ENCODE data around the gene KIF2B.
"Not testable (repeated sequence)": the region's sequence is repeated elsewhere in the genome, so short reads cannot be mapped to it uniquely, and the experiment has no call there.

The KIF2B gene

GRCh38 chr17:53818929-53819328 lies 3.8 kb upstream of the KIF2B start:
- DNase-seq (ENCODE audit: low read depth, low spot score), result no peak
- ChIA-PET POLR2A (no interaction called here), CTCF (no interaction called here)
- TF ChIP-seq CTCF (IDR thresholded peaks at IDR 0.05; ENCODE audit: insufficient read depth, low read length, missing control alignments), result no peak
- no peak overlapping the region for H3K4me3 ChIP-seq (ENCODE audit: low read depth, low read length)

- POLR2A ChIA-PET, result no interaction called here
- no peak overlapping the region for H3K4me3 ChIP-seq (ENCODE audit: low read depth, low read length)
- CTCF ChIA-PET, result no interaction called here
- TF ChIP-seq CTCF (IDR thresholded peaks at IDR 0.05; ENCODE audit: insufficient read depth, low read length, missing control alignments), result no peak
- no peak for DNase-seq (ENCODE audit: low read depth, low spot score)
These were observed 2.8 kb upstream of the KIF2B start for GRCh38 chr17:53819956-53820355.

DNA sequence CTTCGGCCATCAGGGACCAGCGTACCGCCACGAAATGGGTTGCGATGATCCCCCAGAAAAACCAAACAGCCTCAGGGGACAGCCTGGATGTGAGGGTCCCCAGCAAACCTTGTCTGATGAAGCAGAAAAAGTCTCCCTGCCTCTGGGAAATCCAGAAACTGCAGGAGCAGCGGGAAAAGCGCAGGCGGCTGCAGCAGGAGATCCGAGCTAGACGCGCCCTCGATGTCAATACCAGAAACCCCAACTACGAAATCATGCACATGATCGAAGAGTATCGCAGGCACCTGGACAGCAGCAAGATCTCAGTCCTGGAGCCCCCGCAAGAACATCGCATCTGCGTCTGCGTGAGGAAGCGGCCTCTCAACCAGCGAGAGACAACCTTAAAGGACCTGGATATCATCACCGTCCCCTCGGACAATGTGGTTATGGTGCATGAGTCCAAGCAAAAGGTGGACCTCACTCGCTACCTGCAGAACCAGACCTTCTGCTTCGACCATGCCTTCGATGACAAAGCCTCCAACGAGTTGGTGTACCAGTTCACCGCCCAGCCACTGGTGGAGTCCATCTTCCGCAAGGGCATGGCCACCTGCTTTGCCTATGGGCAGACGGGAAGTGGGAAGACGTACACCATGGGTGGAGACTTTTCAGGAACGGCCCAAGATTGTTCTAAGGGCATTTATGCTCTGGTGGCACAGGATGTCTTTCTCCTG lies 769 bp downstream of the KIF2B start:
- no peak for DNase-seq (ENCODE audit: low read depth, low spot score)
- TF ChIP-seq CTCF (IDR thresholded peaks at IDR 0.05; ENCODE audit: insufficient read depth, low read length, missing control alignments), result no peak
- CTCF ChIA-PET, result no interaction called here
- no peak overlapping the region for H3K4me3 ChIP-seq (ENCODE audit: low read depth, low read length)
- POLR2A ChIA-PET, result no interaction called here

GRCh38 chr17:53834771-53835170 lies 12.0 kb downstream of the KIF2B start:
- POLR2A ChIA-PET; CTCF ChIA-PET; H3K4me3 ChIP-seq (ENCODE audit: low read depth, low read length); DNase-seq (ENCODE audit: low read depth, low spot score): not testable (repeated sequence)

- CTCF ChIA-PET, result no interaction called here
- no peak for DNase-seq (ENCODE audit: low read depth, low spot score)
- no peak for TF ChIP-seq CTCF (IDR thresholded peaks at IDR 0.05; ENCODE audit: insufficient read depth, low read length, missing control alignments)
- POLR2A ChIA-PET, result no interaction called here
- H3K4me3 ChIP-seq (ENCODE audit: low read depth, low read length), result no peak overlapping the region
These were observed 14.4 kb downstream of the KIF2B start for GRCh38 chr17:53837131-53837530.

DNA sequence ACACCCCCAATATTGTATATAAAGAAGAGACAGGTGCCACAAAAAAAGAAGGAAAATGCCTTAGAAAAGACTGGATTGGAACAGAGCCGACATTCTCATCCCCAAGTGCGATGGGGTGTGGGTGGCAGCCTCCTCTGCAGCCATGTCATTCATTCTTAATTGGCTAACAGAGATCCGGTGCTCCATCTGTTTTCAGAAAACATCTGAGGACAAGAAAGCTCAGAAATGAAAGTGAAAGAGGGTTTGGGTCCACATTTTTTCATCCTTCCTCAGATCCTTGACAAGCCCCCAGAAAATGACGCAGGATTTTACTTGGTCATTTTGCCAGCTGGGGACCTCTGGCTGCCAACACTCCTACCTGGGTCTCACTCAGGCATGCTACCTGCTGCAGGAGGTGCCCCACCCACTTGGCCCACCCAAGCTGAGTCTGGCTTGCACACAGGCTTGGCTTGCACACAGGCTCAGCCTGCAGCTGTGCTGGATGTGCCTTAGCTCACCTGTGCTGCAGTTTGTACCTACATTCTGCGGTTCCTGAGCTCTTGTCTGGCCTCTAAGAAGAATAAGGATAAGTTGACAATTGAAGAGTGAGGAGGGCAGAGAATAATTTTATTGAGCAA lies 21.9 kb downstream of the KIF2B start:
- CTCF ChIA-PET, result no interaction called here
- POLR2A ChIA-PET, result no interaction called here

DNA sequence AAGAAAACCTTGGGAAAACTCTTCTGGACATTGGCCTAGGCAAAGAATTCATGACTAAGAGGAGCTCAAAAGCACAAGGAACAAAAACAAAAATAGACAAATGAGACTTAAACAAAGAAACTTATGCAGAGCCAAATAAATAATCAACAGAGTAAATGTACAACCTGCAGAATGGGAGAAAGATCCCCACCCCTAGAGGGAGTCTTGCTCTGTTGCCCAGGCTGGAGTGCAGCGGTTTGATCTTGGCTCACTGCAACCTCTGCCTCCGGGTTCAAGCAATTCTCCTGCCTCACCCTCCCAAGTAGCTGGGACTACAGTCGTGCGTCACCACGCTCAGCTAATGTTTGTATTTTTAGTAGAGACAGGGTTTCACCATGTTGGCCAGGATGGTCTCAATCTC lies 48.4 kb downstream of the KIF2B start:
- POLR2A ChIA-PET; H3K4me3 ChIP-seq (ENCODE audit: low read depth, low read length); CTCF ChIA-PET; DNase-seq (ENCODE audit: low read depth, low spot score): not testable (repeated sequence)

More for the DNA sequence above, 21.9 kb downstream of the KIF2B start:
- DNase-seq (ENCODE audit: low read depth, low spot score), result no peak
- no peak for TF ChIP-seq CTCF (IDR thresholded peaks at IDR 0.05; ENCODE audit: insufficient read depth, low read length, missing control alignments)
- H3K4me3 ChIP-seq (ENCODE audit: low read depth, low read length), result no peak overlapping the region
